ENCODE data around the gene KAZN. TPM values are rescaled to one million over a fixed set of nuclear protein-coding genes. Genes with fewer than 3 reads are reported as not detected.

The KAZN gene
- polyA plus RNA-seq, 1 experiment, result 5.5 TPM

DNA sequence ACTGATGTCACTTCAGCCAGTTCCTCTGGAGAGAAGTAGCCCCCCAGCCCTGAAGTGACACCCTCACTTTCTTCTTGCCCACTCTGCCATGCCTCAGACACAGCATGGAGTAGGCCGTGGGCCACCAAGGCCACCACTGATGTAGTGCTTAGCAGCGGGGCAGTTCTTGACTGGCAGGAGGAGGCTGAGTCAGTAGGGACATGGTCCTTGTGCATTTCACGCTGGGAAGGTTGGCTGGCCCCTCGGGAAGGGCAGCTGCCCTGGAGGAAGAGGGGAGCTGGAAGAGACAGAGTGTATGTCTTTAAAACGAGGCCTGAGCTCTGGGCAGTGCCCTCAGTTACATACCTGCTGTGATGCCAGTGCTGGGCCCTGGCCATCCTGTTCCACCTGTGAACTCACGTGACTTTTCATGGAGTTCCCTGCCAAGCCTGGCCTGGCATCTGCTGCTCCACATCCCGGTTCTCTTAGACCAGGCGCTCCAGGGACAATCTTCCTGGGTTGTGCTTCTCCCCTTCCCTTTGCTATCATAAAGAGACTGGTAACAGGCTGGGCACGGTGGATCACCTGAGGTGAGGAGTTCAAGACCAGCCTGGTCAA is 396.5 kb downstream of the KAZN start:
- Histone ChIP-seq H3K36me3 (ENCODE audit: control insufficient read depth, insufficient read depth, low read length) (no peaks in the 10 kb centered on the region), H3K27me3 (ENCODE audit: control insufficient read depth, insufficient read depth, low read length) (no peaks in the 10 kb centered on the region), H3K4me3 (ENCODE audit: low read depth, low read length) (no peak overlapping the region)
- POLR2A ChIA-PET, result no interaction called here
- TF ChIP-seq, protein P1, sequence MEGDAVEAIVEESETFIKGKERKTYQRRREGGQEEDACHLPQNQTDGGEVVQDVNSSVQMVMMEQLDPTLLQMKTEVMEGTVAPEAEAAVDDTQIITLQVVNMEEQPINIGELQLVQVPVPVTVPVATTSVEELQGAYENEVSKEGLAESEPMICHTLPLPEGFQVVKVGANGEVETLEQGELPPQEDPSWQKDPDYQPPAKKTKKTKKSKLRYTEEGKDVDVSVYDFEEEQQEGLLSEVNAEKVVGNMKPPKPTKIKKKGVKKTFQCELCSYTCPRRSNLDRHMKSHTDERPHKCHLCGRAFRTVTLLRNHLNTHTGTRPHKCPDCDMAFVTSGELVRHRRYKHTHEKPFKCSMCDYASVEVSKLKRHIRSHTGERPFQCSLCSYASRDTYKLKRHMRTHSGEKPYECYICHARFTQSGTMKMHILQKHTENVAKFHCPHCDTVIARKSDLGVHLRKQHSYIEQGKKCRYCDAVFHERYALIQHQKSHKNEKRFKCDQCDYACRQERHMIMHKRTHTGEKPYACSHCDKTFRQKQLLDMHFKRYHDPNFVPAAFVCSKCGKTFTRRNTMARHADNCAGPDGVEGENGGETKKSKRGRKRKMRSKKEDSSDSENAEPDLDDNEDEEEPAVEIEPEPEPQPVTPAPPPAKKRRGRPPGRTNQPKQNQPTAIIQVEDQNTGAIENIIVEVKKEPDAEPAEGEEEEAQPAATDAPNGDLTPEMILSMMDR (IDR thresholded peaks at IDR 0.05; ENCODE audit: insufficient read depth, low read depth, low read length), result no peak
- CTCF ChIA-PET, result interaction anchor here (0.6 kb wide), 1 partner anchor 16 kb away, joined by 3 read pairs; no protein-coding TSS in a partner anchor
- DNase-seq (ENCODE audit: low read depth), result no peak

GRCh38 chr1:14996133-14997050 is 397.9 kb downstream of the KAZN start:
- no peaks in the 10 kb centered on the region for H3K27me3 ChIP-seq (ENCODE audit: control insufficient read depth, insufficient read depth, low read length)
- ChIA-PET CTCF (interaction anchor here (1.1 to 1.7 kb wide), 2 partner anchors 31 to 82 kb away, joined by 4 read pairs; no protein-coding TSS in a partner anchor), POLR2A (no interaction called here)
- peak; percentile 39 for DNase-seq (ENCODE audit: low read depth)
- H3K36me3 ChIP-seq (ENCODE audit: control insufficient read depth, insufficient read depth, low read length), result no peaks in the 10 kb centered on the region
- TF ChIP-seq, protein P1 (IDR thresholded peaks at IDR 0.05; ENCODE audit: insufficient read depth, low read depth, low read length), result no peak
- H3K4me3 ChIP-seq (ENCODE audit: low read depth, low read length), result no peak overlapping the region

DNA sequence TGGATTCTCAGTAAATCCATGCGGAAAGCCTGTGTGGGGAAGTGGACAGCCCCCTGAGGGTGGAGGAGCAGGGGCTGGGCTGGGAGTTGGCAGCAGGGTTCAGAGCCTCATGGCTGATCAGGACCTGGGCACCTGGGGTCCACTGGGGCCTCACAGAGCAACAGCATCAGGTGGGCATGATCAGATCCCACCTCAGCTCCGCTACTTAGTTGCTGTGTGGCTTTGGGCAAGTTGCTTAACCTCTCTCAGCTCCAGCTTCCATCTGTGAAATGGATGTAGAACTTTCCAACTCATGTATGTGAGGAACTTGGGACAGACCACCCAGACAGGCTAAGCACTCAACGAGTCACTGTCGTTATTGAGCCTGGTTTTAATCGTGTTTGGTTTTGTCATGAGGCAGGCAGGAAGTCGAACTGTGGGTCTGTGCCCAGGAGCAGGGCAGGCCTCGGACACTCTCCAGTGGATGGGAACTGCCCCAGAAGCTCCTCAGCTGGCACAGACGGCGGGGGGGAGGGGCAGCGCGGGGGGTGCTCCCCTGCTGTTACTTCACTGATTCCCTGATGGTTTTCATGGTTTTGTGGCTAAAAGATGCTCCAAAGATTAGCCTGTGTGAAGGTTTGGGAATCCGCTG is 399.3 kb downstream of the KAZN start:
- CTCF ChIA-PET, result interaction anchor here (1.7 kb wide), 1 partner anchor 83 kb away, joined by 4 read pairs; no protein-coding TSS in a partner anchor

DNA sequence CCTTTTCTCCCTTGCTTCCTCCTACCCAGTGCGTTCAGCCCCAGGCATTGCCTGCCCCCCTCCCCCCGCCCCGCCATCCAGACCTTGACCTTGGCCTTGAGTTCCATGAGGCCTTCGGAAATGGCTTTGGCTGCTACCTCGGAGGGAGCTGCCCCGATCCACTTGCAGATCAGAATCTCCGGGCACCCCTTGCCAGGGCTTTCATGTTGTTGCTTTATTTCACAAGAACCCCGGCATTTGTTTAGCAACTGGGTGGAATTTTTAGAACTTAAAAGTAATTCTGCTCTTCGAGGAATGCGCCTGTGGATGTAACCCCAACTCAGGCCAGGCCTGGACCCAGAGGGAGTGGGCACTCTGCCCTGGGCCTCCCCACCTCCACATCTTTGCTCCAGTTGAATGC is 401.0 kb downstream of the KAZN start:
- no peaks in the 10 kb centered on the region for H3K27me3 ChIP-seq (ENCODE audit: control insufficient read depth, insufficient read depth, low read length)
- ChIA-PET CTCF (interaction anchor here (0.6 to 1.0 kb wide), 2 partner anchors 12 to 21 kb away, joined by 3 to 5 read pairs; no protein-coding TSS in a partner anchor), POLR2A (no interaction called here)
- 0 out of 2 replicates have a peak, but pooled peaks cover 1% of the 10 kb centered on the region for H3K36me3 ChIP-seq (ENCODE audit: control insufficient read depth, insufficient read depth, low read length)
- no peak for DNase-seq (ENCODE audit: low read depth)
- TF ChIP-seq, protein P1 (IDR thresholded peaks at IDR 0.05; ENCODE audit: insufficient read depth, low read depth, low read length), result no peak
- no peak overlapping the region for H3K4me3 ChIP-seq (ENCODE audit: low read depth, low read length)

More for the DNA sequence above, 399.3 kb downstream of the KAZN start:
- no peaks in the 10 kb centered on the region for H3K27me3 ChIP-seq (ENCODE audit: control insufficient read depth, insufficient read depth, low read length)
- POLR2A ChIA-PET, result no interaction called here
- no peak for DNase-seq (ENCODE audit: low read depth)
- no peaks in the 10 kb centered on the region for H3K36me3 ChIP-seq (ENCODE audit: control insufficient read depth, insufficient read depth, low read length)
- no peak overlapping the region for H3K4me3 ChIP-seq (ENCODE audit: low read depth, low read length)
- TF ChIP-seq, protein P1 (IDR thresholded peaks at IDR 0.05; ENCODE audit: insufficient read depth, low read depth, low read length), result no peak

All from BJ (cell line).